Activated CD8-positive, alpha-beta memory T cell treated with anti-CD3 and anti-CD28 coated beads for 4 hours (primary cell): Measurements from ENCODE around the gene PNMA8C.
"Not testable (repeated sequence)": the region's sequence is repeated elsewhere in the genome, so short reads cannot be mapped to it uniquely, and the experiment has no call there.

ENCODE experiments used
- DNase-seq, 2 donors: peaks; one replicate each; pipeline ENCODE4 v3.0.0-alpha.2; 2020; ENCODE audit warnings: low read depth in 2 of 2

PNMA8C gene

GRCh38 chr19:46411925-46412649, 16.6 kb downstream of the PNMA8C start:
- DNase-seq = no peak

- DNase-seq = no peak
Measured at GRCh38 chr19:46411088-46411924, 17.4 kb downstream of the PNMA8C start.

GRCh38 chr19:46410205-46411087, 18.3 kb downstream of the PNMA8C start:
- no peak for DNase-seq

- DNase-seq = no peak
Measured at GRCh38 chr19:46409191-46409590, 19.5 kb downstream of the PNMA8C start.

GRCh38 chr19:46408664-46409039, 20.1 kb downstream of the PNMA8C start:
- no peak for DNase-seq

- no peak for DNase-seq
Measured at GRCh38 chr19:46407856-46408663, 20.7 kb downstream of the PNMA8C start.

- DNase-seq = no peak
Measured at GRCh38 chr19:46406976-46407375, 21.8 kb downstream of the PNMA8C start.

- no peak for DNase-seq
Measured at GRCh38 chr19:46404753-46405468, 23.8 kb downstream of the PNMA8C start.

- DNase-seq = no peak
Measured at GRCh38 chr19:46404055-46404752, 24.5 kb downstream of the PNMA8C start.

GRCh38 chr19:46402725-46403124, 26.0 kb downstream of the PNMA8C start:
- no peak for DNase-seq

- not testable (repeated sequence) for DNase-seq
Measured at GRCh38 chr19:46397801-46398479, 30.8 kb downstream of the PNMA8C start.

- no peak for DNase-seq
Measured at GRCh38 chr19:46394402-46394797, 34.3 kb downstream of the PNMA8C start.

- DNase-seq = no peak
Measured at GRCh38 chr19:46393456-46394401, 35.0 kb downstream of the PNMA8C start.

GRCh38 chr19:46392837-46393236, 35.9 kb downstream of the PNMA8C start:
- no peak for DNase-seq

GRCh38 chr19:46392252-46392801, 36.4 kb downstream of the PNMA8C start:
- DNase-seq = no peak

GRCh38 chr19:46391296-46392251, 37.2 kb downstream of the PNMA8C start:
- no peak for DNase-seq

- DNase-seq = no peak
Measured at GRCh38 chr19:46390866-46391265, 37.9 kb downstream of the PNMA8C start.
